Neural progenitor cell (in vitro differentiated cells): ENCODE results near the gene GPX6. TPM values are rescaled to one million over a fixed set of nuclear protein-coding genes. Genes with fewer than 3 reads are reported as not detected.
A peak's percentile ranks its signal among the peaks of the same experiment; 100 is the strongest.
"Not testable (repeated sequence)": the region's sequence is repeated elsewhere in the genome, so short reads cannot be mapped to it uniquely, and the experiment has no call there.

Experiments
- DNase-seq: peaks from one replicate; pipeline ENCODE4 v3.0.0-alpha.2; 2016; ENCODE audit warnings: low spot score
- H2AFZ ChIP-seq: fragments of 200-600 bp; sonication (generic); replicated peaks from 2 replicates; pipeline ENCODE4 v1.6.1; 2016; ENCODE audit warnings: antibody characterized with exemption
- H3F3A ChIP-seq: fragments of 200-600 bp; sonication (generic); 2 replicates; pipeline ENCODE4 v1.6.1; 2016; ENCODE audit warnings: antibody characterized with exemption, low read depth
- H3K27ac ChIP-seq: fragments of 200-600 bp; sonication (generic); 2 replicates; pipeline ENCODE4 v1.5.1; 2016; ENCODE audit warnings: mild to moderate bottlenecking
- H3K27me3 ChIP-seq: fragments of 200-600 bp; sonication (generic); 2 replicates; pipeline ENCODE4 v1.6.1; 2016; ENCODE audit warnings: mild to moderate bottlenecking, moderate library complexity
- H3K36me3 ChIP-seq: fragments of 200-600 bp; sonication (generic); 2 replicates; pipeline ENCODE4 v1.5.1; 2016
- H3K4me1 ChIP-seq: fragments of 200-600 bp; sonication (generic); 2 replicates; pipeline ENCODE4 v1.6.1; 2016; ENCODE audit warnings: mixed run types
- H3K4me2 ChIP-seq: fragments of 200-600 bp; sonication (generic); 2 replicates; pipeline ENCODE4 v1.6.1; 2016
- H3K4me3 ChIP-seq: fragments of 200-600 bp; sonication (generic); 2 replicates; pipeline ENCODE4 v1.5.1; 2016
- H3K79me2 ChIP-seq: fragments of 200-600 bp; sonication (generic); 2 replicates; pipeline ENCODE4 v1.6.1; 2016; ENCODE audit warnings: low read depth
- H3K9ac ChIP-seq: fragments of 200-600 bp; sonication (generic); 2 replicates; pipeline ENCODE4 v1.6.1; 2016
- H3K9me3 ChIP-seq: fragments of 200-600 bp; sonication (generic); 2 replicates; pipeline ENCODE4 v1.5.1; 2016; ENCODE audit warnings: low read depth
- H4K20me1 ChIP-seq: fragments of 200-600 bp; sonication (generic); 2 replicates; pipeline ENCODE4 v1.6.1; 2016; ENCODE audit warnings: low read depth
- H3K27ac Mint-ChIP-seq: 3 replicates; pipeline ENCODE4 v1.8.0; 2021; ENCODE audit warnings: mixed read lengths
- H3K27me3 Mint-ChIP-seq: 2 replicates; pipeline ENCODE4 v1.8.0; 2022; ENCODE audit warnings: low read depth, mild to moderate bottlenecking, inconsistent platforms, moderate library complexity, mixed read lengths; ENCODE audit not compliant: insufficient read depth
- H3K36me3 Mint-ChIP-seq: 3 replicates; pipeline ENCODE4 v1.8.0; 2021; ENCODE audit warnings: mixed read lengths
- H3K4me1 Mint-ChIP-seq: 3 replicates; pipeline ENCODE4 v1.8.0; 2021; ENCODE audit warnings: mixed read lengths
- H3K4me3 Mint-ChIP-seq: 3 replicates; pipeline ENCODE4 v1.8.0; 2021; ENCODE audit warnings: mild to moderate bottlenecking, moderate library complexity, mixed read lengths
- H3K9me3 Mint-ChIP-seq: 3 replicates; pipeline ENCODE4 v1.8.0; 2020; ENCODE audit warnings: mixed read lengths
- EZH2 ChIP-seq: fragments of 200-600 bp; sonication (generic); IDR thresholded peaks from 2 replicates; pipeline ENCODE4 v1.6.1; 2017; ENCODE audit warnings: antibody characterized with exemption, mild to moderate bottlenecking, moderate library complexity
- EZH2phosphoT487 ChIP-seq: fragments of 200-600 bp; sonication (generic); IDR thresholded peaks from 2 replicates; pipeline ENCODE4 v1.6.1; 2017; ENCODE audit warnings: antibody characterized with exemption
- total RNA-seq: library from RNA; depleted of rRNA; stranded (reverse); fragments of >200 nt; gene quantifications from 2 replicates; pipeline ENCODE4 v1.2.3, GENCODE V29; 2015; ENCODE audit warnings: low replicate concordance
- TF ChIP-seq, protein P1 (sequence below): fragments of 200-600 bp; sonication (generic); IDR thresholded peaks from 2 replicates; pipeline ENCODE4 v1.5.1; 2017; ENCODE audit warnings: antibody characterized with exemption, mild to moderate bottlenecking

The GPX6 gene
- total RNA-seq, 1 donor from 2014 or later: not detected

GRCh38 chr6:28485482-28485881 lies 30.1 kb downstream of the GPX6 start:
- no peaks in the 10 kb centered on the region for H4K20me1 ChIP-seq
- no peak overlapping the region for H3K27ac ChIP-seq
- no peak for TF ChIP-seq EZH2
- no peak for TF ChIP-seq EZH2phosphoT487
- TF ChIP-seq, protein P1, sequence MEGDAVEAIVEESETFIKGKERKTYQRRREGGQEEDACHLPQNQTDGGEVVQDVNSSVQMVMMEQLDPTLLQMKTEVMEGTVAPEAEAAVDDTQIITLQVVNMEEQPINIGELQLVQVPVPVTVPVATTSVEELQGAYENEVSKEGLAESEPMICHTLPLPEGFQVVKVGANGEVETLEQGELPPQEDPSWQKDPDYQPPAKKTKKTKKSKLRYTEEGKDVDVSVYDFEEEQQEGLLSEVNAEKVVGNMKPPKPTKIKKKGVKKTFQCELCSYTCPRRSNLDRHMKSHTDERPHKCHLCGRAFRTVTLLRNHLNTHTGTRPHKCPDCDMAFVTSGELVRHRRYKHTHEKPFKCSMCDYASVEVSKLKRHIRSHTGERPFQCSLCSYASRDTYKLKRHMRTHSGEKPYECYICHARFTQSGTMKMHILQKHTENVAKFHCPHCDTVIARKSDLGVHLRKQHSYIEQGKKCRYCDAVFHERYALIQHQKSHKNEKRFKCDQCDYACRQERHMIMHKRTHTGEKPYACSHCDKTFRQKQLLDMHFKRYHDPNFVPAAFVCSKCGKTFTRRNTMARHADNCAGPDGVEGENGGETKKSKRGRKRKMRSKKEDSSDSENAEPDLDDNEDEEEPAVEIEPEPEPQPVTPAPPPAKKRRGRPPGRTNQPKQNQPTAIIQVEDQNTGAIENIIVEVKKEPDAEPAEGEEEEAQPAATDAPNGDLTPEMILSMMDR: no peak
- no peak for DNase-seq
- H3K4me3 ChIP-seq: no peak overlapping the region
- H3K4me1 ChIP-seq: no peaks in the 10 kb centered on the region
- no peaks in the 10 kb centered on the region for H3K36me3 ChIP-seq
- H3K4me1 Mint-ChIP-seq: peaks cover 10% of the 10 kb centered on the region
- H3K9me3 ChIP-seq: no peaks in the 10 kb centered on the region
- H3F3A ChIP-seq: peaks cover 7% of the 10 kb centered on the region
- H3K9me3 Mint-ChIP-seq: no peaks in the 10 kb centered on the region
- peaks cover 8% of the 10 kb centered on the region for H3K27me3 Mint-ChIP-seq
- no peak overlapping the region for H3K4me2 ChIP-seq
- no peak overlapping the region for H2AFZ ChIP-seq
- H3K9ac ChIP-seq: no peak overlapping the region
- H3K27ac Mint-ChIP-seq: no peak overlapping the region
- H3K27me3 ChIP-seq: peaks cover 30% of the 10 kb centered on the region
- no peaks in the 10 kb centered on the region for H3K79me2 ChIP-seq
- H3K36me3 Mint-ChIP-seq: no peaks in the 10 kb centered on the region
- H3K4me3 Mint-ChIP-seq: no peak overlapping the region

DNA sequence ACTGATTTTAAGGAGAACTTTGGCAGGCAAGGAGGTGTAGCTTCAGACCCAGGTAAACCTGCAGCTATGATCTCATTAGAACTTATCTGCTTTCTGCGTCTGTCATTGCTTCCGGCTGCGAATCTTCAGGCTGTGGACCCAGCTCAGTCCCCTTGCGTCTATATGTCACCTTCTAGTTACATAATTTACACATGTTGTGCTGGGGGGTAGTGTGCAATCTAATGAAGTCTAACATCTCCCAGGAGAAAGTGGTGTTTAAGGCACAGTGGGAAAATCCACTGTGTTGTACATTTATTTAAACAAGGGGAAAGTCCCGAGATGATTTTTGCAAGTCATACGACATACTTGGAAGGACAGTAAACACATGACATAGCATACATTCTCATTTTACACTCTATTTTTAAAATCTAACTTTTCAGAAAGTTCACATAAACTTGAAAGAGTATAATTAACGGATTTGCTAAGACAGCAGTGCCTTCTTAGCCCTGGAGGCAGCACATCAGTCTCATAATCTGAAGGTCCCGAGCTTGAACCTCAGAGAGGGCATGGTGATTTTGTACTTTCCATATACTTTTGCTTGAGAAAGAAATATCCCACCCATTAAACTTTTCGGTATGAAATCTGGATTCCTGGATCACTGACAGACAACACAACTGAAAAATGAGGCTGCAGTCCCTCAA lies 35.2 kb downstream of the GPX6 start:
- H3K4me3 ChIP-seq: no peak overlapping the region
- H3K4me1 Mint-ChIP-seq: no peaks in the 10 kb centered on the region
- no peak overlapping the region for H3K9ac ChIP-seq
- H2AFZ ChIP-seq: no peak overlapping the region
- no peaks in the 10 kb centered on the region for H3K9me3 ChIP-seq
- H3K27ac Mint-ChIP-seq: no peak overlapping the region
- H3K27me3 ChIP-seq: peaks cover 58% of the 10 kb centered on the region
- no peaks in the 10 kb centered on the region for H3K36me3 ChIP-seq
- H3K36me3 Mint-ChIP-seq: no peaks in the 10 kb centered on the region
- H3K4me2 ChIP-seq: no peak overlapping the region
- H3K27ac ChIP-seq: no peak overlapping the region
- peaks cover 3% of the 10 kb centered on the region for H3K27me3 Mint-ChIP-seq
- no peak for DNase-seq
- no peak for TF ChIP-seq EZH2
- no peaks in the 10 kb centered on the region for H3F3A ChIP-seq
- H3K79me2 ChIP-seq: no peaks in the 10 kb centered on the region
- H4K20me1 ChIP-seq: no peaks in the 10 kb centered on the region
- H3K4me1 ChIP-seq: no peaks in the 10 kb centered on the region
- H3K4me3 Mint-ChIP-seq: no peak overlapping the region
- no peaks in the 10 kb centered on the region for H3K9me3 Mint-ChIP-seq

- no peak for DNase-seq
- TF ChIP-seq, protein P1: no peak
- TF ChIP-seq EZH2phosphoT487: no peak
- no peak for TF ChIP-seq EZH2
- Histone ChIP-seq H4K20me1 (no peaks in the 10 kb centered on the region), H2AFZ (no peak overlapping the region), H3K27me3 (peaks cover 61% of the 10 kb centered on the region), H3K79me2 (no peaks in the 10 kb centered on the region), H3K9ac (no peak overlapping the region), H3K9me3 (no peaks in the 10 kb centered on the region), H3K27ac (no peak overlapping the region), H3K4me1 (no peaks in the 10 kb centered on the region), H3K4me3 (no peak overlapping the region), H3F3A (no peaks in the 10 kb centered on the region), H3K4me2 (no peak overlapping the region), H3K36me3 (no peaks in the 10 kb centered on the region)
- H3K27ac Mint-ChIP-seq: no peak overlapping the region
- no peak overlapping the region for H3K4me3 Mint-ChIP-seq
- H3K36me3 Mint-ChIP-seq: no peaks in the 10 kb centered on the region
- H3K9me3 Mint-ChIP-seq: no peaks in the 10 kb centered on the region
- peaks cover 4% of the 10 kb centered on the region for H3K4me1 Mint-ChIP-seq
- peaks cover 10% of the 10 kb centered on the region for H3K27me3 Mint-ChIP-seq
Observed at GRCh38 chr6:28478518-28478917, 37.1 kb downstream of the GPX6 start.

- Histone ChIP-seq H3F3A (no peaks in the 10 kb centered on the region), H3K36me3 (no peaks in the 10 kb centered on the region), H3K9ac (no peak overlapping the region), H3K9me3 (no peaks in the 10 kb centered on the region), H3K4me2 (peak overlapping the region; percentile 81), H3K4me1 (no peaks in the 10 kb centered on the region), H3K27ac (no peak overlapping the region), H2AFZ (peak overlapping the region; percentile 92), H3K4me3 (peak overlapping the region; percentile 86), H3K27me3 (peaks cover 23% of the 10 kb centered on the region), H4K20me1 (no peaks in the 10 kb centered on the region), H3K79me2 (no peaks in the 10 kb centered on the region)
- peaks cover 4% of the 10 kb centered on the region for H3K4me1 Mint-ChIP-seq
- H3K27me3 Mint-ChIP-seq: peaks cover 10% of the 10 kb centered on the region
- no peaks in the 10 kb centered on the region for H3K9me3 Mint-ChIP-seq
- peak overlapping the region; percentile 52 for H3K27ac Mint-ChIP-seq
- TF ChIP-seq, protein P1: no peak
- no peak for TF ChIP-seq EZH2phosphoT487
- TF ChIP-seq EZH2: no peak
- peak overlapping the region; percentile 96 for H3K4me3 Mint-ChIP-seq
- peak; percentile 78 for DNase-seq
- H3K36me3 Mint-ChIP-seq: no peaks in the 10 kb centered on the region
Observed at GRCh38 chr6:28474441-28475219, 41.0 kb downstream of the GPX6 start.

DNA sequence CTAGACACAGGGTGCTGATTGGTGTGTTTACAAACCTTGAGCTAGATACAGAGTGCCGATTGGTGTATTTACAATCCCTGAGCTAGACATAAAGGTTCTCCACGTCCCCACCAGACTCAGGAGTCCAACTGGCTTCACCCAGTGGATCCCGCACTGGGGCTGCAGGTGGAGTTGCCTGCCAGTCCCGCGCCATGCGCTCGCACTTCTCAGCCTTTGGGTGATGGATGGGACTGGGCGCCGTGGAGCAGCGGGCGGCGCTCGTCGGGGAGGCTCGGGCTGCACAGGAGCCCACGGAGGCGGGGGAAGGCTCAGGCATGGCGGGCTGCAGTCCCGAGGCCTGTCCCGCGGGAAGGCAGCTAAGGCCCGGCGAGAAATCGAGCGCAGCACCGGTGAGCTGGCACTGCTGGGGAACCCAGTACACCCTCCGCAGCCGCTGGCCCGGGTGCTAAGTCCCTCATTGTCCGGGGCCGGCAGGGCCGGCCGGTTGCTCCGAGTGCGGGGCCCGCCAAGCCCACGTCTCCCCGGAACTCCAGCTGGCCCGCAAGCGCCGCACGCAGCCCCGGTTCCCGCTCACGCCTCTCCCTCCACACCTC lies 46.3 kb downstream of the GPX6 start:
- not testable (repeated sequence) for H3K4me1 ChIP-seq, H3K36me3 Mint-ChIP-seq, H3K9me3 ChIP-seq, H3K27ac Mint-ChIP-seq, DNase-seq, H3K27me3 ChIP-seq, H2AFZ ChIP-seq, H3K27ac ChIP-seq, H3K4me2 ChIP-seq, H3K27me3 Mint-ChIP-seq, H3K9me3 Mint-ChIP-seq, H3K4me3 Mint-ChIP-seq, H3K79me2 ChIP-seq, H3K36me3 ChIP-seq, H4K20me1 ChIP-seq, H3F3A ChIP-seq, H3K4me1 Mint-ChIP-seq, H3K4me3 ChIP-seq, H3K9ac ChIP-seq
